Uterus (tissue), 4 donors: Measurements from ENCODE around the gene SND1. TPM values are rescaled to one million over a fixed set of nuclear protein-coding genes. Genes with fewer than 3 reads are reported as not detected.

Experiments
- DNase-seq, 2 donors: peaks; one replicate each; pipeline ENCODE4 v3.0.0-alpha.2; 2019 to 2020
- H3K27ac ChIP-seq, 2 donors: fragments of 200-600 bp; sonication (generic); 1 replicate in 1 of 2; 2 replicates in 1 of 2; pipeline ENCODE4 v1.5.1; 2016 to 2018
- H3K27me3 ChIP-seq, 2 donors: fragments of 200-600 bp; sonication (generic); one replicate each; pipeline ENCODE4 v1.5.1; 2018 to 2019; ENCODE audit warnings: control low read depth in 1 of 2
- H3K36me3 ChIP-seq, 2 donors: fragments of 200-600 bp; sonication (generic); one replicate each; pipeline ENCODE4 v1.5.1; 2019; ENCODE audit warnings: control low read depth in 1 of 2
- H3K4me1 ChIP-seq, 2 donors: fragments of 200-600 bp; sonication (generic); one replicate each; pipeline ENCODE4 v1.5.1; 2018 to 2019; ENCODE audit warnings: control low read depth in 1 of 2
- H3K4me3 ChIP-seq, 2 donors: fragments of 200-600 bp; sonication (generic); 1 replicate in 1 of 2; 2 replicates in 1 of 2; pipeline ENCODE4 v1.5.1; 2018 to 2019; ENCODE audit warnings: mild to moderate bottlenecking in 1 of 2
- H3K9me3 ChIP-seq, 2 donors: fragments of 200-600 bp; sonication (generic); one replicate each; pipeline ENCODE4 v1.5.1; 2019; ENCODE audit warnings: control low read depth in 1 of 2
- CTCF ChIP-seq, 4 experiments: fragments of 200-600 bp in 2 of 4; fragments of 450-650 bp in 2 of 4; sonication (generic) in 2 of 4; IDR thresholded peaks; one replicate each; pipeline ENCODE4 v1.5.1; 2016 to 2019; ENCODE audit warnings: antibody characterized with exemption in 4 of 4, mild to moderate bottlenecking in 2 of 4, moderate library complexity in 1 of 4
- POLR2A ChIP-seq, 2 donors: fragments of 450-650 bp; IDR thresholded peaks; one replicate each; pipeline ENCODE4 v1.6.1; 2016; ENCODE audit warnings: antibody characterized with exemption in 2 of 2, mild to moderate bottlenecking in 1 of 2, moderate library complexity in 1 of 2
- intact Hi-C: fragments of 100-400 bp; cut with DNase I; formaldehyde crosslinking; loops from one replicate; pipeline ENCODE4 v1.15.1; 2023; ENCODE audit warnings: low total_unique reads
- total RNA-seq, 4 donors: library from RNA; depleted of rRNA in 3 of 4; stranded (reverse); fragments of >200 nt in 3 of 4; gene quantifications; one replicate each; pipeline versions ENCODE4 v1.1.0 to v1.2.4, GENCODE V29; 2014 to 2023
- donor health status: DM: yes; HTN: yes; CAD: no.

Gene SND1
- total RNA-seq, 4 donors from 2014 or later = 54.8 to 192 (median 117) TPM

- H3K27ac ChIP-seq = no peak overlapping the region
Observed at GRCh38 chr7:127847641-127848040, 195.6 kb downstream of the SND1 start.

GRCh38 chr7:127848241-127848640 lies 196.2 kb downstream of the SND1 start:
- Histone ChIP-seq H3K27me3 (no peaks in the 10 kb centered on the region), H3K4me3 (no peak overlapping the region), H3K36me3 (no peaks in the 10 kb centered on the region), H3K27ac (no peak overlapping the region), H3K4me1 (peaks cover 0 to 11% of the 10 kb centered on the region in 2 donors), H3K9me3 (no peaks in the 10 kb centered on the region)
- TF ChIP-seq POLR2A (IDR thresholded peaks at IDR 0.05) (no peak), CTCF (IDR thresholded peaks at IDR 0.05) (no peak)
- intact Hi-C loops = no loop called here
- DNase-seq = no peak

More at GRCh38 chr7:127847641-127848040, 195.6 kb downstream of the SND1 start:
- Histone ChIP-seq H3K4me1 (peaks cover 0 to 11% of the 10 kb centered on the region in 2 donors), H3K36me3 (no peaks in the 10 kb centered on the region), H3K9me3 (no peaks in the 10 kb centered on the region), H3K4me3 (no peak overlapping the region), H3K27me3 (no peaks in the 10 kb centered on the region)
- intact Hi-C loops = no loop called here
- no peak for DNase-seq
- TF ChIP-seq CTCF (IDR thresholded peaks at IDR 0.05) (no peak), POLR2A (IDR thresholded peaks at IDR 0.05) (no peak)

GRCh38 chr7:127850195-127850594 lies 198.2 kb downstream of the SND1 start:
- TF ChIP-seq CTCF (IDR thresholded peaks at IDR 0.05) (no peak), POLR2A (IDR thresholded peaks at IDR 0.05) (no peak)
- Histone ChIP-seq H3K36me3 (no peaks in the 10 kb centered on the region), H3K4me1 (peaks cover 0 to 7% of the 10 kb centered on the region in 2 donors)

GRCh38 chr7:127854383-127854782 lies 202.4 kb downstream of the SND1 start:
- Histone ChIP-seq H3K36me3 (no peaks in the 10 kb centered on the region), H3K27me3 (no peaks in the 10 kb centered on the region), H3K27ac (no peak overlapping the region), H3K4me1 (peaks cover 0 to 12% of the 10 kb centered on the region in 2 donors), H3K4me3 (no peak overlapping the region), H3K9me3 (no peaks in the 10 kb centered on the region)
- no peak for TF ChIP-seq POLR2A (IDR thresholded peaks at IDR 0.05)
- TF ChIP-seq CTCF (IDR thresholded peaks at IDR 0.05) = no peak
- intact Hi-C loops = no loop called here
- DNase-seq = no peak

More at GRCh38 chr7:127850195-127850594, 198.2 kb downstream of the SND1 start:
- Histone ChIP-seq H3K27me3 (no peaks in the 10 kb centered on the region), H3K27ac (no peak overlapping the region), H3K4me3 (no peak overlapping the region), H3K9me3 (no peaks in the 10 kb centered on the region)
- DNase-seq = no peak
- intact Hi-C loops = no loop called here

- Histone ChIP-seq H3K4me1 (peaks cover 0 to 15% of the 10 kb centered on the region in 2 donors), H3K27ac (peak overlapping the region in 1 of 2 donors; percentile 67), H3K36me3 (no peaks in the 10 kb centered on the region), H3K27me3 (no peaks in the 10 kb centered on the region), H3K9me3 (no peaks in the 10 kb centered on the region), H3K4me3 (no peak overlapping the region)
- no peak for DNase-seq
- intact Hi-C loops = no loop called here
- no peak for TF ChIP-seq CTCF (IDR thresholded peaks at IDR 0.05)
- no peak for TF ChIP-seq POLR2A (IDR thresholded peaks at IDR 0.05)
Observed at GRCh38 chr7:127857464-127857841, 205.5 kb downstream of the SND1 start.
